ENCODE measurements around the gene IL22RA2. TPM values are rescaled to one million over a fixed set of nuclear protein-coding genes. Genes with fewer than 3 reads are reported as not detected.

The IL22RA2 gene
- total RNA-seq, 1 experiment from 2014 or later, result not detected

DNA sequence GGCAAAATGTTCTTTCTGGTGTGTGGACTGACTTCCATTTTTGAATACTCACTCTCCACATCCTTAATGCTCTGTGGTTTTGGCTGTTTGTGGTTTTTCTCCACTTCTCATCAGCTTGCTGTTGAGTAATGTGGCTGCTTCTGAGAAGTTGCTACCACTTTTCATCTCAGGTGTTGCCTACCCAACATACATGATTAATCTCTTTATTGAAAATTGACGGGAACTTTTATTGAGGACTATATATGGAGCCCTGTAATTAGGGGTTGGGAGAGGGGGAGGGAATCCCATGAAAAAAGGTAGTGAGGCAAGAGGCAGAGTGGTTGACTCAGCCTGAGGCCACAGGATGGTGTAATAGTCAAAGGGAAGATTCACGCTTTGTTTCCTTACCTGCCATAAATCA lies 17.6 kb downstream of the IL22RA2 start:
- Mint-ChIP-seq H3K27me3 (ENCODE audit: insufficient read depth, unreplicated experiment) (peaks cover 4% of the 10 kb centered on the region), H3K27ac (ENCODE audit: unreplicated experiment) (no peak overlapping the region), H3K9me3 (ENCODE audit: unreplicated experiment) (peaks cover 35% of the 10 kb centered on the region), H3K4me3 (ENCODE audit: unreplicated experiment) (no peak overlapping the region), H3K4me1 (ENCODE audit: low read depth, unreplicated experiment) (no peaks in the 10 kb centered on the region), H3K36me3 (ENCODE audit: insufficient read depth, unreplicated experiment) (no peaks in the 10 kb centered on the region)
- ChIA-PET POLR2A (no interaction called here), CTCF (no interaction called here)
- TF ChIP-seq, protein P1, sequence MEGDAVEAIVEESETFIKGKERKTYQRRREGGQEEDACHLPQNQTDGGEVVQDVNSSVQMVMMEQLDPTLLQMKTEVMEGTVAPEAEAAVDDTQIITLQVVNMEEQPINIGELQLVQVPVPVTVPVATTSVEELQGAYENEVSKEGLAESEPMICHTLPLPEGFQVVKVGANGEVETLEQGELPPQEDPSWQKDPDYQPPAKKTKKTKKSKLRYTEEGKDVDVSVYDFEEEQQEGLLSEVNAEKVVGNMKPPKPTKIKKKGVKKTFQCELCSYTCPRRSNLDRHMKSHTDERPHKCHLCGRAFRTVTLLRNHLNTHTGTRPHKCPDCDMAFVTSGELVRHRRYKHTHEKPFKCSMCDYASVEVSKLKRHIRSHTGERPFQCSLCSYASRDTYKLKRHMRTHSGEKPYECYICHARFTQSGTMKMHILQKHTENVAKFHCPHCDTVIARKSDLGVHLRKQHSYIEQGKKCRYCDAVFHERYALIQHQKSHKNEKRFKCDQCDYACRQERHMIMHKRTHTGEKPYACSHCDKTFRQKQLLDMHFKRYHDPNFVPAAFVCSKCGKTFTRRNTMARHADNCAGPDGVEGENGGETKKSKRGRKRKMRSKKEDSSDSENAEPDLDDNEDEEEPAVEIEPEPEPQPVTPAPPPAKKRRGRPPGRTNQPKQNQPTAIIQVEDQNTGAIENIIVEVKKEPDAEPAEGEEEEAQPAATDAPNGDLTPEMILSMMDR (IDR thresholded peaks at IDR 0.05; ENCODE audit: insufficient read depth in 1 of 2, low read depth in 1 of 2, low read length in 1 of 2, severe bottlenecking in 1 of 2, unreplicated experiment in 1 of 2), result no peak
- H3K4me1 ChIP-seq, result peaks cover 2% of the 10 kb centered on the region; the same call in 1 of the 2 replicates
- H3K4me3 ChIP-seq (ENCODE audit: low read depth, low read length), result no peak overlapping the region
- H3K9me3 ChIP-seq, result no peaks in the 10 kb centered on the region
- intact Hi-C loops (cut with micrococcal nuclease; ENCODE audit: unreplicated experiment), result no loop called here
- BruUV-seq (replicated peaks), result no TSS peak
- no peaks in the 10 kb centered on the region for H3K36me3 ChIP-seq (ENCODE audit: control insufficient read depth, insufficient read depth, low read length)
- DNase-seq, result no peak
- H3K27me3 ChIP-seq (replicated peaks; ENCODE audit: control insufficient read depth, insufficient read depth, low read length), result no peaks in the 10 kb centered on the region

- H3K9me3 ChIP-seq, result no peaks in the 10 kb centered on the region
- ChIA-PET POLR2A (no interaction called here), CTCF (no interaction called here)
- no peaks in the 10 kb centered on the region for H3K4me1 ChIP-seq
- no peaks in the 10 kb centered on the region for H3K36me3 ChIP-seq (ENCODE audit: control insufficient read depth, insufficient read depth, low read length)
- no TSS peak for BruUV-seq (replicated peaks)
- H3K4me3 Mint-ChIP-seq (ENCODE audit: unreplicated experiment), result no peak overlapping the region
- intact Hi-C loops (cut with micrococcal nuclease; ENCODE audit: unreplicated experiment), result no loop called here
- no peaks in the 10 kb centered on the region for H3K27me3 ChIP-seq (replicated peaks; ENCODE audit: control insufficient read depth, insufficient read depth, low read length)
- no peaks in the 10 kb centered on the region for H3K27me3 Mint-ChIP-seq (ENCODE audit: insufficient read depth, unreplicated experiment)
- TF ChIP-seq, protein P1 (IDR thresholded peaks at IDR 0.05; ENCODE audit: insufficient read depth in 1 of 2, low read depth in 1 of 2, low read length in 1 of 2, severe bottlenecking in 1 of 2, unreplicated experiment in 1 of 2), result no peak
- peaks cover 12% of the 10 kb centered on the region for H3K9me3 Mint-ChIP-seq (ENCODE audit: unreplicated experiment)
- no peak for DNase-seq
- H3K27ac Mint-ChIP-seq (ENCODE audit: unreplicated experiment), result no peak overlapping the region
- no peaks in the 10 kb centered on the region for H3K36me3 Mint-ChIP-seq (ENCODE audit: insufficient read depth, unreplicated experiment)
- no peak overlapping the region for H3K4me3 ChIP-seq (ENCODE audit: low read depth, low read length)
- H3K4me1 Mint-ChIP-seq (ENCODE audit: low read depth, unreplicated experiment), result peaks cover 13% of the 10 kb centered on the region
These were observed 23.4 kb downstream of the IL22RA2 start for GRCh38 chr6:137150072-137150471.

DNA sequence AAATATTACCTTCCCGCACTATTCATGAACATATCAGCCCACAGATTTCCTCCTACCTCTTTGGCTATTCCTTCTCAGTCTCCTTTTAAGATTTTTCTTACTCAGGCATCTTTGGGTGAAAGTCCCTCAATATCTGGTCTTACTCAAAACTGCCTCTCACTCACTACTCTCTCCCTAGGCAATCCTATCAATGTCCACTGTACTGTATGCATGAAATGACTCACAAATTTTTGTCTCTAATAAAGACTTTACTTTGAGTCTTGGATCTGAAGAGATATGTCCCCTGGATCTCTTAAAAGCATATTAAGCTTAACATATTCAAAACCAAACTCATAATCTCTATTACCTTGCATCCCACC lies 24.4 kb downstream of the IL22RA2 start:
- no TSS peak for BruUV-seq (replicated peaks)
- no peaks in the 10 kb centered on the region for H3K27me3 Mint-ChIP-seq (ENCODE audit: insufficient read depth, unreplicated experiment)

More for the DNA sequence above, 24.4 kb downstream of the IL22RA2 start:
- Mint-ChIP-seq H3K27ac (ENCODE audit: unreplicated experiment) (no peak overlapping the region), H3K9me3 (ENCODE audit: unreplicated experiment) (peaks cover 12% of the 10 kb centered on the region), H3K4me3 (ENCODE audit: unreplicated experiment) (no peak overlapping the region), H3K4me1 (ENCODE audit: low read depth, unreplicated experiment) (peaks cover 13% of the 10 kb centered on the region), H3K36me3 (ENCODE audit: insufficient read depth, unreplicated experiment) (no peaks in the 10 kb centered on the region)
- Histone ChIP-seq H3K4me3 (ENCODE audit: low read depth, low read length) (no peak overlapping the region), H3K27me3 (replicated peaks; ENCODE audit: control insufficient read depth, insufficient read depth, low read length) (no peaks in the 10 kb centered on the region), H3K4me1 (no peaks in the 10 kb centered on the region), H3K36me3 (ENCODE audit: control insufficient read depth, insufficient read depth, low read length) (no peaks in the 10 kb centered on the region), H3K9me3 (peaks cover 3% of the 10 kb centered on the region; the same call in 1 of the 2 replicates)
- intact Hi-C loops (cut with micrococcal nuclease; ENCODE audit: unreplicated experiment), result no loop called here
- CTCF ChIA-PET, result no interaction called here
- TF ChIP-seq, protein P1 (IDR thresholded peaks at IDR 0.05; ENCODE audit: insufficient read depth in 1 of 2, low read depth in 1 of 2, low read length in 1 of 2, severe bottlenecking in 1 of 2, unreplicated experiment in 1 of 2), result no peak
- no peak for DNase-seq
- POLR2A ChIA-PET, result no interaction called here
